Measurements from ENCODE around the gene DLG5.

The DLG5 gene

GRCh38 chr10:77845451-77845850, 81.1 kb downstream of the DLG5 start:
- no peak overlapping the region for H3K27ac ChIP-seq
- TF ChIP-seq ZFX (IDR thresholded peaks at IDR 0.05) (no peak), CTCF (conservative IDR thresholded peaks at IDR 0.05) (no peak)

GRCh38 chr10:77844713-77845445, 81.7 kb downstream of the DLG5 start:
- TF ChIP-seq CTCF (conservative IDR thresholded peaks at IDR 0.05) (no peak), ZFX (IDR thresholded peaks at IDR 0.05) (no peak)
- no peak overlapping the region for H3K27ac ChIP-seq

- TF ChIP-seq ZFX (IDR thresholded peaks at IDR 0.05): no peak
- no peak for TF ChIP-seq CTCF (conservative IDR thresholded peaks at IDR 0.05)
- no peak overlapping the region for H3K27ac ChIP-seq
Observed at GRCh38 chr10:77844177-77844576, 82.4 kb downstream of the DLG5 start.

- TF ChIP-seq ZFX (IDR thresholded peaks at IDR 0.05) (no peak), CTCF (conservative IDR thresholded peaks at IDR 0.05) (no peak)
- no peak overlapping the region for H3K27ac ChIP-seq
Observed at GRCh38 chr10:77843264-77843663, 83.3 kb downstream of the DLG5 start.

- TF ChIP-seq ZFX (IDR thresholded peaks at IDR 0.05) (no peak), CTCF (conservative IDR thresholded peaks at IDR 0.05) (no peak)
- no peak overlapping the region for H3K27ac ChIP-seq
Observed at GRCh38 chr10:77842652-77843212, 83.8 kb downstream of the DLG5 start.

GRCh38 chr10:77841711-77842375, 84.7 kb downstream of the DLG5 start:
- no peak overlapping the region for H3K27ac ChIP-seq
- TF ChIP-seq ZFX (IDR thresholded peaks at IDR 0.05): no peak
- TF ChIP-seq CTCF (conservative IDR thresholded peaks at IDR 0.05): no peak

- no peak overlapping the region for H3K27ac ChIP-seq
- TF ChIP-seq CTCF (conservative IDR thresholded peaks at IDR 0.05): no peak
- no peak for TF ChIP-seq ZFX (IDR thresholded peaks at IDR 0.05)
Observed at GRCh38 chr10:77840636-77841035, 85.9 kb downstream of the DLG5 start.
